Measurements from ENCODE around the gene HIVEP2. TPM values are rescaled to one million over a fixed set of nuclear protein-coding genes. Genes with fewer than 3 reads are reported as not detected.

The HIVEP2 gene
- total and polyA plus RNA-seq, 8 donors: 0.58 to 14.3 (median 4.8) TPM

GRCh38 chr6:142802124-142802523 lies 142.9 kb downstream of the HIVEP2 start:
- TF ChIP-seq EP300 (IDR thresholded peaks at IDR 0.05) (no peak), POLR2AphosphoS5 (IDR thresholded peaks at IDR 0.05) (peak in 1 of 3 donors; percentile 68), CTCF (IDR thresholded peaks at IDR 0.05) (no peak)
- WGBS, 5 donors: 48 to 68% (median 58%) methylated on average over 1 of the region's 1 CpG
- no peaks in the 10 kb centered on the region for H3K9me3 ChIP-seq

GRCh38 chr6:142800240-142800639 lies 144.7 kb downstream of the HIVEP2 start:
- no peak for TF ChIP-seq POLR2A (IDR thresholded peaks at IDR 0.05)
- intact Hi-C loops (cut with DNase I; ENCODE audit: low total_unique reads): no loop called here
- H3K27ac ChIP-seq: no peak overlapping the region
- no peak overlapping the region for H3K4me3 ChIP-seq
- DNase-seq: no peak
- peaks cover 0 to 14% (median 6%) of the 10 kb centered on the region in 4 donors for H3K4me1 ChIP-seq
- no peaks in the 10 kb centered on the region for H3K27me3 ChIP-seq
- H3K9me3 ChIP-seq: no peaks in the 10 kb centered on the region
- no peaks in the 10 kb centered on the region for H3K36me3 ChIP-seq

More at GRCh38 chr6:142802124-142802523, 142.9 kb downstream of the HIVEP2 start:
- H3K27me3 ChIP-seq: no peaks in the 10 kb centered on the region
- H3K36me3 ChIP-seq: no peaks in the 10 kb centered on the region
- peaks cover 0 to 14% (median 0%) of the 10 kb centered on the region in 4 donors for H3K4me1 ChIP-seq
- H3K4me3 ChIP-seq: no peak overlapping the region
- intact Hi-C loops (cut with DNase I; ENCODE audit: low total_unique reads): no loop called here
- DNase-seq: no peak
- no peak overlapping the region for H3K27ac ChIP-seq

- Histone ChIP-seq H3K36me3 (no peaks in the 10 kb centered on the region), H3K27me3 (no peaks in the 10 kb centered on the region), H3K4me1 (peaks cover 0 to 13% (median 5%) of the 10 kb centered on the region in 4 donors), H3K9me3 (no peaks in the 10 kb centered on the region), H3K27ac (no peak overlapping the region), H3K4me3 (no peak overlapping the region)
- intact Hi-C loops (cut with DNase I; ENCODE audit: low total_unique reads): no loop called here
- TF ChIP-seq POLR2AphosphoS5 (IDR thresholded peaks at IDR 0.05) (no peak), EP300 (IDR thresholded peaks at IDR 0.05) (no peak), CTCF (IDR thresholded peaks at IDR 0.05) (no peak), POLR2A (IDR thresholded peaks at IDR 0.05) (no peak)
- WGBS, 5 donors: 90 to 100% (median 96%) methylated on average over 1 of the region's 1 CpG
- DNase-seq: no peak
Observed at GRCh38 chr6:142799639-142800038, 145.3 kb downstream of the HIVEP2 start.

- intact Hi-C loops (cut with DNase I; ENCODE audit: low total_unique reads): no loop called here
- no peaks in the 10 kb centered on the region for H3K36me3 ChIP-seq
- no peak for DNase-seq
- H3K9me3 ChIP-seq: no peaks in the 10 kb centered on the region
- peaks cover 0 to 13% (median 3%) of the 10 kb centered on the region in 4 donors for H3K4me1 ChIP-seq
- no peak for TF ChIP-seq EP300 (IDR thresholded peaks at IDR 0.05)
- H3K27me3 ChIP-seq: no peaks in the 10 kb centered on the region
- H3K4me3 ChIP-seq: no peak overlapping the region
- WGBS, 5 donors: 93 to 100% (median 98%) methylated on average over 1 of the region's 1 CpG
- H3K27ac ChIP-seq: no peak overlapping the region
Observed at GRCh38 chr6:142797159-142797558, 147.8 kb downstream of the HIVEP2 start.

GRCh38 chr6:142796571-142796970 lies 148.4 kb downstream of the HIVEP2 start:
- H3K27ac ChIP-seq: no peak overlapping the region

More at GRCh38 chr6:142796571-142796970, 148.4 kb downstream of the HIVEP2 start:
- no peaks in the 10 kb centered on the region for H3K36me3 ChIP-seq
- intact Hi-C loops (cut with DNase I; ENCODE audit: low total_unique reads): no loop called here
- H3K9me3 ChIP-seq: no peaks in the 10 kb centered on the region
- WGBS, 5 donors: 64 to 94% (median 89%) methylated on average over 5 of the region's 5 CpGs
- no peak for DNase-seq
- peaks cover 0 to 13% (median under 1%) of the 10 kb centered on the region in 4 donors for H3K4me1 ChIP-seq
- no peak overlapping the region for H3K4me3 ChIP-seq
- H3K27me3 ChIP-seq: no peaks in the 10 kb centered on the region
- TF ChIP-seq CTCF (IDR thresholded peaks at IDR 0.05) (no peak), POLR2A (IDR thresholded peaks at IDR 0.05) (no peak), EP300 (IDR thresholded peaks at IDR 0.05) (no peak), POLR2AphosphoS5 (IDR thresholded peaks at IDR 0.05) (no peak)

Measured in stomach (tissue), 9 donors.